ENCODE measurements around the gene BHMT2.

The BHMT2 gene

GRCh38 chr5:79120221-79120620 lies 50.7 kb downstream of the BHMT2 start:
- DNase-seq (ENCODE audit: low read depth) = no peak

- DNase-seq (ENCODE audit: low read depth) = no peak
Observed at GRCh38 chr5:79122973-79123372, 53.4 kb downstream of the BHMT2 start.

- no peak for DNase-seq (ENCODE audit: low read depth)
Observed at GRCh38 chr5:79124607-79125006, 55.0 kb downstream of the BHMT2 start.

- no peak for DNase-seq (ENCODE audit: low read depth)
Observed at GRCh38 chr5:79130781-79131180, 61.2 kb downstream of the BHMT2 start.

GRCh38 chr5:79133121-79133656 lies 63.6 kb downstream of the BHMT2 start:
- DNase-seq (ENCODE audit: low read depth) = no peak

- DNase-seq (ENCODE audit: low read depth) = peak; percentile 48
Observed at GRCh38 chr5:79133657-79134451, 64.3 kb downstream of the BHMT2 start.

GRCh38 chr5:79135790-79136553 lies 66.4 kb downstream of the BHMT2 start:
- DNase-seq (ENCODE audit: low read depth) = no peak

GRCh38 chr5:79136618-79137017 lies 67.1 kb downstream of the BHMT2 start:
- DNase-seq (ENCODE audit: low read depth) = no peak

All from activated T-helper 9 cell treated with anti-CD3 and anti-CD28 coated beads, Interleukin-2, amount 50 U/mL, for 16 hours (primary cell).